OCI-LY1 (cell line): ENCODE data around the gene PTPRM.

Source experiments
- EZH2 ChIP-seq: fragments of 200-600 bp; sonication (generic), shearing (Covaris generic); IDR thresholded peaks from 2 replicates; pipeline ENCODE4 v1.8.0; 2017; ENCODE audit warnings: borderline replicate concordance, mixed run types, mild to moderate bottlenecking, antibody characterized with exemption, low read length, moderate library complexity, mixed read lengths
- TF ChIP-seq, protein P1 (sequence below): fragments of 200-600 bp; sonication (generic), shearing (Covaris generic); IDR thresholded peaks from 2 replicates; pipeline ENCODE4 v1.5.1; 2017; ENCODE audit warnings: mild to moderate bottlenecking, antibody characterized with exemption, low read length, moderate library complexity, mixed read lengths

DNA sequence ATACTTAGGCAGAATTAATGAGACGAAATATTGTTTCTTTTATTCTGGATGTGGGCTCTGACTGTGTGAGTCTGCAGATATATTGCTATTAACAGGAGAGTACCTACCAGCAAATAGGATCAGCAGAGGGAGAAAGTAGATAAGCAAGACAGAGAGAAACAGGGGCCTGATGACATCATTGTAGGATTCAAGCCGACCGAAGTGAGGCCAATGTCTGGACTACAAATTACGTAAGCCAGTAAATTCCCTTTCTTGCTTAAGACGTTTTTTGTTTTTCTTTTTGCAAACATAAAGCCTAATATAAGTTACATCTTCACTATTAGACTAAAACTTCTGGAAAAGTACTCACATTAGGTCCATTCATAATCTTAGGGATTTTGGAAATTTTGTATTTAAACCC is 21.4 kb upstream of the PTPRM start:
- no peak for TF ChIP-seq EZH2
- TF ChIP-seq, protein P1, sequence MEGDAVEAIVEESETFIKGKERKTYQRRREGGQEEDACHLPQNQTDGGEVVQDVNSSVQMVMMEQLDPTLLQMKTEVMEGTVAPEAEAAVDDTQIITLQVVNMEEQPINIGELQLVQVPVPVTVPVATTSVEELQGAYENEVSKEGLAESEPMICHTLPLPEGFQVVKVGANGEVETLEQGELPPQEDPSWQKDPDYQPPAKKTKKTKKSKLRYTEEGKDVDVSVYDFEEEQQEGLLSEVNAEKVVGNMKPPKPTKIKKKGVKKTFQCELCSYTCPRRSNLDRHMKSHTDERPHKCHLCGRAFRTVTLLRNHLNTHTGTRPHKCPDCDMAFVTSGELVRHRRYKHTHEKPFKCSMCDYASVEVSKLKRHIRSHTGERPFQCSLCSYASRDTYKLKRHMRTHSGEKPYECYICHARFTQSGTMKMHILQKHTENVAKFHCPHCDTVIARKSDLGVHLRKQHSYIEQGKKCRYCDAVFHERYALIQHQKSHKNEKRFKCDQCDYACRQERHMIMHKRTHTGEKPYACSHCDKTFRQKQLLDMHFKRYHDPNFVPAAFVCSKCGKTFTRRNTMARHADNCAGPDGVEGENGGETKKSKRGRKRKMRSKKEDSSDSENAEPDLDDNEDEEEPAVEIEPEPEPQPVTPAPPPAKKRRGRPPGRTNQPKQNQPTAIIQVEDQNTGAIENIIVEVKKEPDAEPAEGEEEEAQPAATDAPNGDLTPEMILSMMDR = no peak
